Limb (tissue), 2 donors: ENCODE data around the gene TTLL3.

ENCODE experiments used
- DNase-seq, 2 donors: peaks; one replicate each; pipeline ENCODE4 v3.0.0-alpha.2; 2016; ENCODE audit errors: extremely low spot score in 2 of 2

TTLL3 gene

GRCh38 chr3:9781551-9781950, 28.5 kb upstream of the TTLL3 start:
- DNase-seq = no peak

- no peak for DNase-seq
Observed at GRCh38 chr3:9781978-9782603, 28.0 kb upstream of the TTLL3 start.

GRCh38 chr3:9782770-9783169, 27.3 kb upstream of the TTLL3 start:
- no peak for DNase-seq

- no peak for DNase-seq
Observed at GRCh38 chr3:9783954-9784353, 26.1 kb upstream of the TTLL3 start.

GRCh38 chr3:9784965-9785364, 25.1 kb upstream of the TTLL3 start:
- no peak for DNase-seq

GRCh38 chr3:9785602-9786001, 24.5 kb upstream of the TTLL3 start:
- DNase-seq = no peak

- no peak for DNase-seq
Observed at GRCh38 chr3:9786209-9786739, 23.8 kb upstream of the TTLL3 start.

GRCh38 chr3:9786825-9787669, 23.0 kb upstream of the TTLL3 start:
- no peak for DNase-seq

GRCh38 chr3:9787714-9788113, 22.3 kb upstream of the TTLL3 start:
- no peak for DNase-seq

- DNase-seq = no peak
Observed at GRCh38 chr3:9791127-9791526, 18.9 kb upstream of the TTLL3 start.

GRCh38 chr3:9791790-9792404, 18.2 kb upstream of the TTLL3 start:
- DNase-seq = no peak

GRCh38 chr3:9792405-9793160, 17.5 kb upstream of the TTLL3 start, which contains the start of the genes ARPC4 and TADA3:
Gene ARPC4 (plus strand): TSS chr3:9793082. CDS start chr3:9793122, 40 bp downstream.
Gene TADA3 (minus strand): TSS chr3:9792473. CDS start chr3:9791466, 1,007 bp downstream.
- peak; percentile 96 for DNase-seq

- DNase-seq = no peak
Observed at GRCh38 chr3:9793161-9793781, 16.8 kb upstream of the TTLL3 start.

GRCh38 chr3:9794400-9794799, 15.7 kb upstream of the TTLL3 start:
- DNase-seq = no peak

- no peak for DNase-seq
Observed at GRCh38 chr3:9795207-9795606, 14.9 kb upstream of the TTLL3 start.

GRCh38 chr3:9797196-9797945, 12.7 kb upstream of the TTLL3 start:
- no peak for DNase-seq

- DNase-seq = no peak
Observed at GRCh38 chr3:9800529-9800928, 9.5 kb upstream of the TTLL3 start.

GRCh38 chr3:9803494-9803893, 6.6 kb upstream of the TTLL3 start:
- no peak for DNase-seq

- no peak for DNase-seq
Observed at GRCh38 chr3:9804996-9805395, 5.1 kb upstream of the TTLL3 start.

- no peak for DNase-seq
Observed at GRCh38 chr3:9806137-9806536, 3.9 kb upstream of the TTLL3 start.
